OCI-LY7 (cell line): Measurements from ENCODE around the gene COMMD10. TPM values are rescaled to one million over a fixed set of nuclear protein-coding genes. Genes with fewer than 3 reads are reported as not detected.

Experiments
- BruUV-seq: library from RNA; stranded (reverse); fragments of 400-500 nt; replicated peaks from 2 replicates; lab custom pipeline; 2021; lab: Mats Ljungman, UMichigan
- CTCF ChIA-PET: fragments of 300-600 bp; sonication (Branson Sonifier 250); formaldehyde crosslinking; loops from one replicate; lab custom pipeline; 2022; ENCODE audit warnings: antibody characterized with exemption; ENCODE audit not compliant: unreplicated experiment; lab: Charles Lee
- POLR2A ChIA-PET: fragments of 300-600 bp; sonication (Branson Sonifier 250); formaldehyde crosslinking; loops from one replicate; lab custom pipeline; 2022; ENCODE audit warnings: antibody characterized with exemption; lab: Charles Lee
- DNase-seq: peaks from one replicate; pipeline ENCODE4 v3.0.0-alpha.2; 2015; ENCODE audit warnings: low spot score
- H2AFZ ChIP-seq: fragments of 200-600 bp; sonication (generic), shearing (Covaris generic); 2 replicates; pipeline ENCODE4 v1.6.1; 2014; ENCODE audit warnings: mild to moderate bottlenecking, antibody characterized with exemption, low read length, moderate library complexity
- H3K27ac ChIP-seq: fragments of 200-600 bp; sonication (generic); 2 replicates; pipeline ENCODE4 v1.5.1; 2014; ENCODE audit warnings: mixed run types, low read depth, mild to moderate bottlenecking, moderate library complexity, low read length, inconsistent platforms; ENCODE audit not compliant: poor library complexity, severe bottlenecking
- H3K36me3 ChIP-seq: fragments of 200-600 bp; sonication (generic); 2 replicates; pipeline ENCODE4 v1.6.1; 2014; ENCODE audit warnings: mild to moderate bottlenecking, antibody characterized with exemption, low read length, moderate library complexity, mixed read lengths; ENCODE audit not compliant: insufficient read depth
- H3K4me1 ChIP-seq: fragments of 200-600 bp; sonication (generic); 2 replicates; pipeline ENCODE4 v1.5.1; 2014; ENCODE audit warnings: mild to moderate bottlenecking, low read length; ENCODE audit not compliant: insufficient read depth, poor library complexity, severe bottlenecking
- H3K4me2 ChIP-seq: fragments of 200-600 bp; sonication (generic); 2 replicates; pipeline ENCODE4 v1.6.1; 2014; ENCODE audit warnings: mild to moderate bottlenecking, low read length
- H3K4me3 ChIP-seq: fragments of 200-600 bp; sonication (generic); 2 replicates; pipeline ENCODE4 v1.5.1; 2014; ENCODE audit warnings: mild to moderate bottlenecking, low read depth, low read length; ENCODE audit not compliant: poor library complexity, severe bottlenecking
- H3K79me2 ChIP-seq: fragments of 200-600 bp; sonication (generic); 2 replicates; pipeline ENCODE4 v1.6.1; 2016; ENCODE audit warnings: low read depth, mild to moderate bottlenecking, low read length, moderate library complexity, mixed read lengths; ENCODE audit not compliant: insufficient read depth
- H3K9me2 ChIP-seq: fragments of 200-600 bp; sonication (generic); 2 replicates; pipeline ENCODE4 v1.6.1; 2016; ENCODE audit warnings: mild to moderate bottlenecking, low read length, mixed read lengths; ENCODE audit not compliant: insufficient read depth
- H3K9me3 ChIP-seq: fragments of 200-600 bp; sonication (generic); 2 replicates; pipeline ENCODE4 v1.6.1; 2014; ENCODE audit warnings: mild to moderate bottlenecking, mixed run types, low read length, mixed read lengths
- H4K20me1 ChIP-seq: fragments of 200-600 bp; sonication (generic); 2 replicates; pipeline ENCODE4 v1.6.1; 2014; ENCODE audit warnings: mild to moderate bottlenecking, antibody characterized with exemption, low read length, moderate library complexity, mixed read lengths; ENCODE audit not compliant: insufficient read depth
- CTCF ChIP-seq: fragments of 200-600 bp; sonication (generic); conservative IDR thresholded peaks from 2 replicates; pipeline ENCODE4 v1.5.1; 2014; ENCODE audit warnings: mild to moderate bottlenecking, antibody characterized with exemption, low read length, moderate library complexity, mixed read lengths
- EZH2phosphoT487 ChIP-seq: fragments of 200-600 bp; sonication (generic); IDR thresholded peaks from 2 replicates; pipeline ENCODE4 v1.6.1; 2018; ENCODE audit warnings: low read depth, borderline replicate concordance, mild to moderate bottlenecking, mixed run types, antibody characterized with exemption, low read length, moderate library complexity, mixed read lengths
- intact Hi-C: fragments of 100-400 bp; cut with micrococcal nuclease; formaldehyde crosslinking; loops from one replicate; pipeline ENCODE4 v1.10.0; 2022; ENCODE audit not compliant: unreplicated experiment
- total RNA-seq, 2 experiments: library from RNA; depleted of rRNA in 1 of 2; stranded (reverse); fragments of >200 nt in 1 of 2; shearing (Covaris generic) in 1 of 2; gene quantifications; 2 replicates each; pipeline ENCODE4 v1.2.3, GENCODE V29; 2014 to 2022

COMMD10 gene
- total RNA-seq, 2 experiments from 2014 or later, result 15.0 to 15.7 TPM

GRCh38 chr5:116292321-116292720 lies 207.5 kb downstream of the COMMD10 start:
- POLR2A ChIA-PET, result interaction anchor here (0.7 kb wide), 1 partner anchor 11 kb away, joined by 4 read pairs; no protein-coding TSS in a partner anchor
- no peak overlapping the region for H3K4me3 ChIP-seq
- TF ChIP-seq CTCF, result no peak
- no peak for TF ChIP-seq EZH2phosphoT487
- no peaks in the 10 kb centered on the region for H4K20me1 ChIP-seq
- no peak for DNase-seq
- no peak overlapping the region for H3K27ac ChIP-seq
- BruUV-seq, result no TSS peak
- no peak overlapping the region for H3K4me2 ChIP-seq
- H3K79me2 ChIP-seq, result no peaks in the 10 kb centered on the region
- CTCF ChIA-PET, result no interaction called here
- no peaks in the 10 kb centered on the region for H3K9me2 ChIP-seq
- H3K4me1 ChIP-seq, result no peaks in the 10 kb centered on the region
- no peaks in the 10 kb centered on the region; the same call in 1 of the 2 replicates for H3K9me3 ChIP-seq
- intact Hi-C loops, result no loop called here
- no peak overlapping the region for H2AFZ ChIP-seq
- H3K36me3 ChIP-seq, result no peaks in the 10 kb centered on the region

GRCh38 chr5:116296335-116297072 lies 211.7 kb downstream of the COMMD10 start:
- TF ChIP-seq EZH2phosphoT487 (no peak), CTCF (no peak)
- no peaks in the 10 kb centered on the region; the same call in 1 of the 2 replicates for H3K9me3 ChIP-seq
- intact Hi-C loops, result no loop called here
- ChIA-PET CTCF (no interaction called here), POLR2A (interaction anchor here (0.6 kb wide), 1 partner anchor 73 kb away, joined by 3 read pairs; no protein-coding TSS in a partner anchor)
- H3K4me1 ChIP-seq, result no peaks in the 10 kb centered on the region
- no peak overlapping the region for H3K27ac ChIP-seq
- H3K4me2 ChIP-seq, result no peak overlapping the region
- no peak overlapping the region for H2AFZ ChIP-seq
- no peak overlapping the region for H3K4me3 ChIP-seq
- no peaks in the 10 kb centered on the region for H3K79me2 ChIP-seq
- H4K20me1 ChIP-seq, result no peaks in the 10 kb centered on the region
- no peak for DNase-seq
- no TSS peak for BruUV-seq
- no peaks in the 10 kb centered on the region for H3K36me3 ChIP-seq
- no peaks in the 10 kb centered on the region for H3K9me2 ChIP-seq

- Histone ChIP-seq H3K79me2 (no peaks in the 10 kb centered on the region), H3K4me1 (no peaks in the 10 kb centered on the region), H3K9me2 (no peaks in the 10 kb centered on the region), H2AFZ (no peak overlapping the region), H3K9me3 (no peaks in the 10 kb centered on the region; the same call in 1 of the 2 replicates), H4K20me1 (no peaks in the 10 kb centered on the region), H3K4me3 (no peak overlapping the region), H3K27ac (no peak overlapping the region), H3K36me3 (no peaks in the 10 kb centered on the region), H3K4me2 (no peak overlapping the region)
- intact Hi-C loops, result no loop called here
- no peak for DNase-seq
- POLR2A ChIA-PET, result no interaction called here
- TF ChIP-seq EZH2phosphoT487 (no peak), CTCF (0 out of 2 replicates have a peak, but pooled peaks have one; percentile 13)
- no TSS peak for BruUV-seq
- CTCF ChIA-PET, result no interaction called here
Observed at GRCh38 chr5:116297296-116297814, 212.5 kb downstream of the COMMD10 start.
